HT-29 (cell line): ENCODE measurements around the gene GRID1. TPM values are rescaled to one million over a fixed set of nuclear protein-coding genes. Genes with fewer than 3 reads are reported as not detected.

Source experiments
- DNase-seq: peaks from one replicate; pipeline ENCODE4 v3.0.0-alpha.2; 2015; ENCODE audit warnings: low spot score
- total RNA-seq: library from RNA; depleted of rRNA; stranded (reverse); fragments of >200 nt; shearing (Covaris generic); gene quantifications from 2 replicates; pipeline ENCODE4 v1.2.3, GENCODE V29; 2014

The GRID1 gene
- total RNA-seq, 1 experiment from 2014 or later: not detected

DNA sequence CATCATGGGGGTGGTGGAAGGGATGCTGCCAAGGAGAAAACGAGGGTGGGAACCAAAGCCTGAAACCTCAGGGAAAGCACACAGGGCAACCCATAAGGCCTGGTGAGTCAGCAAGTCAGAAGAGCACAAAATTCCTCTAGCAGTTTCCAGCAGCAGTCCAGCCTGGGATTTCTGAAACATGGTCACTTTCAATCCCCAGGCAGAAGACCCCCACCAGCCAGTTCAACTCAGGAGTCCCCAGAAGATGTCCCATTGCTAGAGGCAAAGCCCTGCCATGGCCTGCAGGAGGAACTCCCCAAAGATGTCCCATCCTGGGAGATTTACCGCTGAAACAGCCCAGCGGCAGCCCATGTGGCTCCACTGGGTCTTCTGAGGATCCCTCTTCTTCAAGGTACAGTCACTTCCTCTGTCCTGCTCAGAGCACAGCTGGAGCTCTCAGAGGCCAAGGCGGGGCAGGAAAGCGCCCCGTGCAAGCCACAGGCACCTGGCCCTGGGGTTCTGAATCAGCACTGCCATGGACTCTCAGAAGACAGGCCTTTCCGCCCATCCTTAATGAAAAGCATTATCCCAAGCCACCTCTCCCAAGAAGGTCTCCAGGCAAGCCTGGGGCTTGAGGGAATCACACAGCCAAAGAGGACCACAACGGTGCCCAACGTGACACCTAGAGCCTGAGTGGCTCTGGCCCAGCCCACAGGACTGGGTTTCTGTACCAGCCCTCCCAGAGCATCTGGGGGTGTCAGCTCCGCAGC, 196.9 kb downstream of the GRID1 start:
- DNase-seq: no peak

DNA sequence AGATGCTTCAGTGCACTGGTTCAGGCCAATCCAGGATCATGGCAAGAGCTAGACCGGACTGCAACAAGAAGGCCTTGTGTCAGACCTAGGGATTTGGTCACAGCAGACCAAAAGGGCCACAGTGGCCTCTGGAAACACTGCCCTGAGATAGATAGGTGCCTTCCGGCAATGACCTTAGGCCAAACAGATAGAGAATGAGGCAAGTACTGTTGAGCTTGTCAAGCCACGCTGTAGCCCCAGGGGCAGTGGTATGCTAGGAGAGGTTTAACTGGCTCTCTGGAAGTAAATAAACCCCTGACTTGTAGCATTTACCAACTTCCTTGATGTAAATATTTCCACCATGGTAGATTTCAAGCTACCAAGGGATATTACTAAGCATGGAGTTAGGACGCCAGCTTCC, 197.5 kb downstream of the GRID1 start:
- no peak for DNase-seq

DNA sequence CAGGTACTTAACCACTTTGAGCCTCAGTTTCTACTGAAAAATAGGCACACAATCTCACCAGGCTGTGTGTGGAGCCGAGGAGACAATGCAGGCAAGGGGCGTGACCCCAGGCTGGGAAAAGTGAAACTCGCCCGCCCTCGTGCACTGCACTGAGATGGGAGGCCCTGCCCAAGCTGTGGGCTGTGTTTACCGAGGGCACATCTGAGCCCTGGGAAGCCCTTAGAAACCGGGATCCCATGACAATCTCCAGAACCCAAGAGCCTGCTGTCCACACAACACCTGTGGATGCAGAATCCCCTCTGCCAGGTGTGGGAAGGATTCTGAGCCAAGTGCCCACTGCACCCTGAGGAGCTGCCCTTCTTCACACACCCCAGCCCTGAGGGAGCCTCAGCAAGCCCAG, 198.3 kb downstream of the GRID1 start:
- DNase-seq: no peak

DNA sequence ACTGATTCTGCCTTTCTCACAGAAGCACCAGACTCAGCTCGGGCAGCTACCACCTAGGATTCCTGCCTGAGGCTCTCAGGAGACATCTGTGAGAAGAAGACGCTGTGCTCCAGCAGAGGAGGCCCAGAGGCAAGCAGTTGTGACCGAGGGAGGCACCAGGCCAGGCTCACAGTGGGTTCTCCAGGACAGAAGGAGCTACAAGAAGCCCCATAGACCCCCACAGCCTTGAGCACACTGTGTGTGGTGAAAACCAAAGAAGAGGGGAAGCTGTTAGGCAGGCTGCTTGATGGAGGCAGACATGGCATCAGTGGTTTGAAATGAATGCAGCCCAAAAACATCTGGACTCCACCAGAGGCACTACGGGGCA, 198.8 kb downstream of the GRID1 start:
- no peak for DNase-seq

DNA sequence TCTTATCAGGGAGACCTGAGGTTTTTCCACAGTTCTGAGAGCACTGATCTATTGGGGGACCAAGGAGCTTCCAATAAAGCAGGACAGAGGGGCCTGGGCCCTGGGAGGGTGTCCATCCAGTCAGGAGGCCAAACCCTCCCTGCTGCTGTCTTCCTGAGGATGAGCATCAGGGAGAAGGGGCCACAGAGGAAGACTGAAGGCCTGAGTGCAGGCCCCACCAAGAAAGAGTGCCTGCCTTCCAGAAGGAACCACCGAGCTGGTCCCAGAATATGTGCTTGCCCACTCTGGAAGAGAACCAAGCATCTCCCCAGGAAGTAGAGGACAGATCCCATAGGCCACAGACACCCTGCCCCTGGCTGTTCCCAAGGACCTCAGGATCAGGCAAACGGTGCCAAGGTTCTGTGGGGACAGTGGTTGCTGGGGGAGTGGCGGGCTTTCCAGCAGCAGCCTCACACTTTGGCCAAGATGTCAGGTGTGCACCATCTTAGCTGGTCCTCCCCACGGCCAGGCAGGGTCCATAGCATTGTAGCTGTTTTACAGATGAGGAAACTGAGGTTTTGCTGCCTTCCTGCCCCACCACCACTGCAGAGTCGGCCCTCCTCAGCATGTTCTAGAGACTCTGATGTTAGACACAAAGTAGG, 199.4 kb downstream of the GRID1 start:
- DNase-seq: no peak

DNA sequence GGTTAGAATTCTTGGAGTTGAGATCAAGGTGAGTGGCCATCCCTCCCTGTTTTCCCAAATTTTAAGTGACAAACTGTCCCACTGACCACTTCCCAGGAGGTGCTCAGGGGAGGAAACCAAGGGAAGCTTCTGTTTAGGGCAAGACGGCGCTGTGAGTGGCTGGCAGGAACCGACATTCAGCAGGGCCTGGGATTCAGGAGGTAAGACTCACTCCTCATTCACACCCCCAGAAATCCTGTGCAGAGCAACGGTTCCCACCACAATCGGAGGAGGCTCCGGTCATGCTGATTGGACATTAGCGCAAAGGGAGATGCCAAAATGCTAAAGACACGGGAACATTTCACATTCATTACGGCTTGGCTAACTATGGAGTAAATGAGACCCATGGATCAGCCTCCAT, 200.9 kb downstream of the GRID1 start:
- DNase-seq: no peak

DNA sequence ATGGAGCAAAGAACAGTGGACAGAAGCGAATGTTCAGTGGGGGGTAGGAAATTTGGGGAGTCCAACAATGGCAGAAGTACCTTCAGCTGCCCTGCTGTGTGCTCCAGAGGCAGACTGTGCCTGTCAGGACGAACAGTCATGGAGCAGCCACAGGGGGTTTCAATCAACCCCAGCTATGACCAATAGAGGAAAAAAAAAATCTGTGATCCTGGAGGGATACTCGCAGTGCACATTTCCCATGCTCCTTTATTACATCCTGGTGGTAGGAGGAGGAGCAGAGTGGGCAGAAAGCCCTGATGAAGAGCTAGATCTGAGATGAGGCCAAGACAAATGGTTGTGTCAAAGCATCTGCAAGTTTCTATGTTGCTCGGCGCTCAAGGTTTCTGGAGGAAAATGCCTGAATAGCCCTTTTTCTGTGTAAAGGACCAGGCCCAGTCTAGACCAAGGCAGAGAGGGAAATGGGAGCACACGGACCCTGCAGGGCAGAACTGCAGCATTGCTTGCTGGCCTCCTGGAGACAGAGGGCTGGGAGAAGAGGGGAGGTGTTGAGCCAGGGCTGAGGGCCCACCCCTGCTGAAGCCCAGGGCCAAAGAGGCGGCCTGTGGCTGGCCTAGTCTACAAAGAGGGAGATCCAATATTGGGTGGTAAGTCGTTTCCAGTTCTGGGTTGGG, 201.5 kb downstream of the GRID1 start:
- no peak for DNase-seq

DNA sequence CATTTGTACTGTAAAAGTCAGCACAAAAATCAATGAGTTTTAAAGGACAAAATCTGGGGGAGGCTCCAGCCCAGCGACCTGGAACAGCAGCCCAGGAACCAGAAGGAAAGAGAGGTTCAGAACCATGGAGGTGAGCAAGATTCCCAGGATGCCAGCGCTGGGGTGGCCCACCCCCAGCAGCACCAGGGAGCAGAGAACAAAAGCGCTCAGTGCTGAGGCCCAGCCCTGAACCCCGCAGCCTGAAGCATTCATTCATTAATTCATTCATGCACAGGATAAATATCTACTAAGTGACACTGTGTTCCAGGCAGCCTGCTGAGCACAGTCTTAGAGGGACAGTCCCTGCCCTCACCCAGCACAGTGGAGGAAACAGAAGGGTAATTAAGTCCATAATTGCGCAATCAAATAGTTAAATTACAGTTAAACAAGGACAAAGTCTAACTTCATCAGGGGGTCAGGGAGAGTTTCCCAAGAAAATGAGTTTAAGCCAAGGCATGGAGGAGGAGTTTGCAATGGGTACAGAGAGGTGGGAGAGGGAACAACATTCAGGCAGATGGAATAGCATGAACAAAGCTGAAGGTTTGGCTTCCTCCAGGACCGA, 202.3 kb downstream of the GRID1 start:
- no peak for DNase-seq

DNA sequence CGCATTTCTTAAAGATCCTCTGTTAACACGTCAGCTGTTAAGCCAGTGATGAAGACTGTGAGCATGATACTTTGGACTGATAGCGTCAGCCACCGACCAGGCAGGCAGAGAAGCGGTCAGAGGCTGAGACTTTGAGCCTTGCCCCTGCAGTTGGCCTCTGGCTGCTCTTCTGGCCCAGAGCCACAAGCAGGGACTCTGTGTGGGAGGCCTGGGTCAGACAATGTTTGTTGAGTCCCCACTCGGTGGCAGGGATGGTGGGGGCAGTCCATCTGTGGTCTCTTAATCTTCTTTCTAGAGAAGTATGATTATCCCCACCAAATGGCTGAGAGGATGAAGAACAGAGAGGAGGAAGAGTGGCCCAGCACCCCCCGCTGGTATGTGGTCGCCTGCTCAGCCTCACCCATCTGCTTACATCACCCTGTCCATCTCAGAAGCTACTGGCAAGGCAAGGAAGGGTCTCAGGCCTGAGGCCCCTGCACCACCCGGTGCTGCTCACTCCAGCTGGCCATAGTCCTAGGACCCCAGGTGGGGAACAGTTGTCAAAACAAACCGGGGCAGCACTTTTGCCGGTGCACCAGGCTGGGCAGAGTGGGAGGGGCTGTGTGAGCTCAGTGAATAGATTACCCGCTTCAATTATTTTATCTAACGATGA, 202.9 kb downstream of the GRID1 start:
- DNase-seq: no peak

DNA sequence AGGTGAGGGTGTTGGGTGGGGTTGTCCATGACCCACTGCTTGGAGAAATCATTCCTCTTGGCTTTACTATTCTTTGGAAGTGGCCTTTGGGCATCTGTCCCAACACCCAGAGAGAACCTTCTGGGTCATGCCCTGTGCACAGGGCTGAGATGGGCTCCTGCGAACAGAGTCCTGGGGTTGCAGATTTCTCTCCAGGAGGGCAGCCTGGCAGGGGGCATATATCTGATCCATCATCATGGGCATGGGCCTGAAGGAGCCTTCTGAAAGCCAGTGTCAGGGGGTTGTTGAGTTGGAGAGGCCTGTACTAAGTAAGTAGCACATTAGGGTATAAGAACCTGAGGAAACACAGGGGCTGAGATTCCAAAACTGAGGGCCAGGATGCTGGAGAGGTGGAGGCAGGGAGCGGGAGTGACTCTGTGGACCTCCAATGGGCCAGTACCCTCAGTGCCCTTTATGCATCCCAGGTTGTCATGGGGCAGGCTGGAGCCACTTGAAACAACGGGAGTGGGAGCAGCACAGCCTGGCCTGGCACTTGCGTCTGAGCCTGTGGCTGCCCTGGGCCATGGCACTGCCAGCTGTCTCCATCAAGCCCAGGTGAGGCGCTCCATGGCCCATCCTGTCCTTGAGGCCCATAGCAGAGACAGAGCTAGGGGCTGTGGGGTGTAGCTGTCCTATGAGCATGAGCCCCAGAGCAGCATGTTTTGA, 203.7 kb downstream of the GRID1 start:
- no peak for DNase-seq

DNA sequence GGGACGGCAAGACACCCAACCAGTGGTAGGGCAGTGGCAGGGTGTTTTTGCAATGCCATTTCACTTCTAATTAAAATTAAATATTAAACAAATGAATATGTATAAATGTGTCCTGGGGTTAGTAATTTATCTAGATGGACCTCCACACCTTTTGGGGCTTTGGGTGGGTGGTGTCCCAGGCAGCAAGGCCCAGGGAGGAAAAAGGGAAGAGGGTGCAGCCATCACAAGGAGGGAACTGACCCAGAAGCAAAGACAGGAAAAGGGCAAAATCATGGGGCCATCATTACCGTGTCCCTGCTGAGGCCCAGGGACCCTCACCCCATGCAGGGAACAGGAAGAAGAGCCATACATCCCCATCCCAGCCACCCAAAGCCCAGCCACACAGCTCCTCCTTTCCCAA, 204.6 kb downstream of the GRID1 start:
- DNase-seq: no peak

DNA sequence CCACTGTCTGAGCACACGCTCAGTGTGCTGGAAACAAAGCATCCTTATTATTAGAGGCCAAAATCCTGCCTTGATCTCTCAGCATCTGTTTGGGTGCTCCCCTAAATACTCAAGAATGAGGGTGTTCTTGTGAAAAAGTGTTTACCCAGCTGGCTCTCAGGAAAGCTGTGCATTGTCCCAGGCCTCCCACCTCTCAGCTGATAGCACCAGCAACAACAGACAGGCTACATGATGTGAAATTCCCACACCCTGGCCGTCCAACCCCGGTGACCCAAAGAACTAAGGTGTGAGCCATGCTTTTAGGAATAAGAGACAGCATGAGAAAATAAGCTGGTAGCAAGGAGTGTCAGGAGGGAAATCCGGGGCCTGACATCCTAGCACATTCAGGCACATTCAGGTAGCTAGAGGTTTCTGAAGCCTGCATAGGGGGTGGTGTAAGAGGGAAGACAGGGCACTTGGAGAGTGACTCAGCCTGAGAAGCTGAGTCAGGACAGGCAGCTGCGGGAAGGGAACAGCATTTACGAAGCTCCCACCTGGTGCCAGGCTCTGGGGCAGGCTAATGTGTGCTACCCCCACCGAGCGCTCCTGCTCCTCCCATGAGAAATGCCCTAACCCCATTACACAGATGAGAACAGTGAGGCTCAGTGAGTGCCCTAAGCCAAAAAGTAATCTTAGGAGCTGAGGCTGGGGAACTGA, 205.6 kb downstream of the GRID1 start:
- no peak for DNase-seq

DNA sequence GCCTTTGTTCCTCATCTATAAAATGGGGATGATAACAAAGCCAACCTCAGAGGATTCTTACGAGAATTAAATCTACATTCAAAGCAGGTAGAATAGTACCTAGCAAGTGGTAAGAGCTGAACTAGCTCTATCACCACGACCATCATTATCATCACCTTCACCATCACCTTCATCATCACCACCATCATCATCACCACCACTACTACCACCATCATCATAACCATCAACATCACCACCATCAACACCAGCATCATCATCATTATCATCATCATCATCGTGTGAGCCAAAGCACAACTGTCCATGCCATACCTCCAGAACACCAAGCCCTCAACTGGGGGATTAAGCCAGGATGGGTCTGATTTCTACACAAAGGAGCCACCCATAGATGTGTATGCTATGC, 206.8 kb downstream of the GRID1 start:
- no peak for DNase-seq

DNA sequence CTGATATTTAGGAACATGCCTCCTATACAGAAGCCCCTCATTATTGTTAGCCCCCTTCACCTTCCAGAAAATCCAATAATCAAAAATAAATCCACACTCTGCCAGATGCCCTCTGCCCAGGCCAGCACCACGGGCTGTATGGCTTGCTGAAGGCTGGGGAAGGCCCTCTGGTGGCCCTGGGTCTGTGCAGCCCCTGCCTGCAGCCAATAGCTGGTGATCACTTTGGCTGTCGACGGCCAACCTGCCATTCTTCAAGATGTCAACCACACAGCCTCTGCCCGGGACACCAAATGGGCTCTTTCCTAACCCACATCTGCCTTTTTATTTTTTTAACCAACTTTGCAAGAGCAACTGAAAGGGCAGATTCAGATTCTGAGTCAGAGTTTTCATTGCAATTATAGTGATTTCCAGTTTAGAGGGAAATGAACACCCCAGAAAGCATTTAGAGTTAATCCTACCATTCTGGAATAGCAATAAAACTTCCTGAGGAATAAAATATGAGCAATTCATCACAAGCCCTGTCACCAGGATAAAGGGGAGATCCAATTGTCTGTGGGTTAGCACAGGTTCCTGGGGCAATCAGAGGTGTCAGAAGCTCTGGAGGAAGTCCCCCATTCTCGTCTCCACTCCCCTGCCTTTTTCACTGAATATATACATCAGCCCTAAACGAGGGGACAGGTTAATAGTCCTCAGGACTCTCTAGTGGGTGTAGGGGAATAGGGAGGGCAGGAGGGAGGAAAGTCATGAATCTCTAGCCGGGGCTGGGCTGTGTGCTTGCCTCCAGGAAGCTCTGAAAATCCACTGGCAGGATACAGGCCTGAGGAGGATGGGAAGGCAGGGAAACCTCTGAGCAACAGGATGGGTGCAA, 211.3 kb downstream of the GRID1 start:
- DNase-seq: no peak

DNA sequence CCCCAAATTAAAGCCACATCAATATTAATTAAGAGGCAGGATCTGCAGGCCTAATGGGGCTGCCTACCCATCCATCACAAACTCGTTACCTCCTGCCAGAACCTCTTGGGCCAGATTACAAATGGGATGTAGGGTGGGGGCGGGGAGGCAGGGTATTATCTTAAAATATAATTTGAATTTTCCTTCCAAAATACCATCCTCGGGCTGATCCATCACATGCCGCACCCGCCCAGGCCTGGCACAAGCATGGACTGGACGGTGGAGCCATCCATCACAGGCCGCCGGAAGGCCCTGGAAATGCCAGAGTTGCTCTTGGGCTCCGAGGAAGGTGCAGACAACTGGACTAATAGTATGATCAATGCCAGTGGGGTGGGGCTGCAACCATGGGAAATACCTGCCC, 212.8 kb downstream of the GRID1 start:
- no peak for DNase-seq

DNA sequence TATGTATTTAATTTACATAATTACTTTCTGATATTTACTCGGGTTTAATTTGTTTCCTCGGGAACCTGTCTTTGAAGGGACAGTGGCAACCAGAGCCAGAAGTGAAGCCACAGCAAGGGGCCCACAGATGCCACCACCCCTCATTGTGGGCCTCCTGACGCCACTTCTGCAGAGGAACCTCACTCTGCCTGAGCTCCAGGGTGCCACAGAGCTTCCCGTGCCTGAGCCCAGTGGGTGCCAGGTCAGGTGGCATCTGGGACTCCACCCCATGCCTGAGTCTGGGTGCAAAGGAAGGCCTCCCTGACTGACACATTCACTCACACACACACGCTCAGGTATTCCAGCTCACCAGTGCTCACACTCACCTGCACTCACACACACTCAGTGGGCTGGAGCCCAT, 213.7 kb downstream of the GRID1 start:
- DNase-seq: no peak

DNA sequence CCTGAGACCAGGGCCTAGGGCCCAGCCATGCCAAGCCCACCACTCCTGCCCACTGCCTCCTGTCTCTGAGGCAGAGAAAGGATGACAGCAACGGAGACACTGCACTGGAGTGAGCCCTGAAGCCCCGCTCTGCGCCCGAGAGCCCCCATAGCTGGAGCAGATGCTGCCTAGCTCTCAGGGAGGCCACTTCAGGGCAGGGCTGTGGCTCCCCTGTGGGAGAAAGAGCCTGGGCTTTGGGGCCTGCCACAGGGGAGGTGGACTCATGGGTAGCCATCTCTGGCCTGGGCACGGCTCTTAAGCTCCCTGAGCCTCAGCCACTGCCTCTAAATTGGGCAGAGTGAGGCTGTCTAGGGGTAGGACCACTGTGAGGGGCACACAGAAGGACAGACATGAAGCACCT, 214.2 kb downstream of the GRID1 start:
- DNase-seq: no peak

DNA sequence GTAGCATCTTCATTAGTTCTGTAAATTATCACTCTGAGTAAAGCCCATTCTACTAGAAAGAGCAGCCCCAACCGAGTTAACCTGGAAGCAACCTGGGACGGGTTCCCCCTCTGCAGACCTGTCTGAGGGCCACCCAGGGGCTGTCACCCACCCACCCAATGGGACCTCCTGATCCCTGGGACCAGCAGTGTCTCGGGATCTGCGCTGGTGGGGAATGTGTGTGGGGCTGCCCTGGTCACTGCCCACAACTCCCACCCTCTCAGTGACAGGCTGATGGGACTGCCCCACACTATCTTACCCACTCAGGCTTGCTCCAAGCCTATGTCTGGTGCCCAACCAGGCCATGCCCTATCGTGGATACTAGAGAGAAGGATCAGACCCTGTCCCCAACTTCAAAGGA, 215.0 kb downstream of the GRID1 start:
- no peak for DNase-seq

DNA sequence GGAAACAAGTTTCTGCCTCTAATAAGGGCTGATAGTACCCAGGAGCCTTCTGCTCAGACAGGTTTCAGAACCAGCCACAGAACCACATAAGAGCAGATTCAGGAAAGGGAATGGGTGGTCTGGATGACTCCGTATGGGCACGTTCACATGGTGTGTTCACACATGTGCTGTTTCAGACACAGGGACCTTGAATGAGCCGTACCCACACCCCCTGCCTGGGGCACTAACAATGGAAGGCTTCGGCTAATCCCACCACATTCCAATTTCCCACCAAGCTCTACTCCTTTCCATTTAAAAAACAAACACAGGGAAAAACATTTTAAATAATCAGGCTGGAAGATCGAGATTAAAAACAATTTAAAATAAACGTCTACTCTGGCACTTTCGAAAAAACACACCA, 217.3 kb downstream of the GRID1 start:
- DNase-seq: no peak

DNA sequence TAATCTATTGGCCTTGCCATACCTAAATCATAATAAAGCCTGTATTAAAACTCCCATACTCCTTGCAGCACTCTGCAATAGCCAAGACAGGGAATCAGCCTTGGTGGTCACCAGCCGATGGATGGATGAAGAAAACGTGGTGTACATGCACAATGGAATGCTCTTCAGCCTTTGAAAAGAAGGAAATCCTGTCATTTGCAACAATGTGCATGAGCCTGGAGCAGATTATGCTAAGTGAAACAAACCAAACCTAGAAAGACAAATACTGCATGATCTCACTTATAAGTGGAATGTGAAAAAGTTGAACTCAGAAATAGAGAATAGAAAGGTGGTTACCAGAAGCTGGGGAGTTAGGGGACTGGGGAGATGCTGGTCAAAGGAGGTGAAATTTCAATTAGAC, 218.5 kb downstream of the GRID1 start:
- no peak for DNase-seq
